NCI-H146 (cell line): Measurements from ENCODE around the gene ANKRD9.

Experiments
- DNase-seq: peaks from one replicate; lab custom pipeline; 2025; lab: John Stamatoyannopoulos, UW

The ANKRD9 gene

GRCh38 chr14:102513899-102514772 lies 4.6 kb upstream of the ANKRD9 start:
- no peak for DNase-seq

- no peak for DNase-seq
These were observed 3.3 kb upstream of the ANKRD9 start for GRCh38 chr14:102512793-102513300.

GRCh38 chr14:102511538-102511937 lies 2.0 kb upstream of the ANKRD9 start:
- no peak for DNase-seq

- peak; percentile 31 for DNase-seq
These were observed 1.3 kb upstream of the ANKRD9 start for GRCh38 chr14:102510616-102511520.

- DNase-seq, result no peak
These were observed 516 bp downstream of the ANKRD9 start for GRCh38 chr14:102508774-102509745.

- no peak for DNase-seq
These were observed 1.2 kb downstream of the ANKRD9 start for GRCh38 chr14:102508410-102508773.

GRCh38 chr14:102507857-102508312 lies 1.7 kb downstream of the ANKRD9 start:
- no peak for DNase-seq

- no peak for DNase-seq
These were observed 2.3 kb downstream of the ANKRD9 start for GRCh38 chr14:102507081-102507856.

- DNase-seq, result no peak
These were observed 3.0 kb downstream of the ANKRD9 start for GRCh38 chr14:102506626-102506925.

- DNase-seq, result no peak
These were observed 3.6 kb downstream of the ANKRD9 start for GRCh38 chr14:102505775-102506625.

- DNase-seq, result no peak
These were observed 4.5 kb downstream of the ANKRD9 start for GRCh38 chr14:102505000-102505619.

GRCh38 chr14:102504328-102504999 lies 5.1 kb downstream of the ANKRD9 start:
- DNase-seq, result no peak

GRCh38 chr14:102503641-102504327 lies 5.8 kb downstream of the ANKRD9 start:
- no peak for DNase-seq

- no peak for DNase-seq
These were observed 7.0 kb downstream of the ANKRD9 start for GRCh38 chr14:102502571-102502970.

- no peak for DNase-seq
These were observed 7.7 kb downstream of the ANKRD9 start for GRCh38 chr14:102501751-102502315.

- no peak for DNase-seq
These were observed 8.9 kb downstream of the ANKRD9 start for GRCh38 chr14:102500713-102501112.

- no peak for DNase-seq
These were observed 9.4 kb downstream of the ANKRD9 start for GRCh38 chr14:102500158-102500662.
